ENCODE results near the gene MAP4K2. TPM values are rescaled to one million over a fixed set of nuclear protein-coding genes. Genes with fewer than 3 reads are reported as not detected.

MAP4K2 gene
- polyA plus RNA-seq, 1 of the 3 experiments (the other 2 are of a cell fraction), result 20.0 TPM

DNA sequence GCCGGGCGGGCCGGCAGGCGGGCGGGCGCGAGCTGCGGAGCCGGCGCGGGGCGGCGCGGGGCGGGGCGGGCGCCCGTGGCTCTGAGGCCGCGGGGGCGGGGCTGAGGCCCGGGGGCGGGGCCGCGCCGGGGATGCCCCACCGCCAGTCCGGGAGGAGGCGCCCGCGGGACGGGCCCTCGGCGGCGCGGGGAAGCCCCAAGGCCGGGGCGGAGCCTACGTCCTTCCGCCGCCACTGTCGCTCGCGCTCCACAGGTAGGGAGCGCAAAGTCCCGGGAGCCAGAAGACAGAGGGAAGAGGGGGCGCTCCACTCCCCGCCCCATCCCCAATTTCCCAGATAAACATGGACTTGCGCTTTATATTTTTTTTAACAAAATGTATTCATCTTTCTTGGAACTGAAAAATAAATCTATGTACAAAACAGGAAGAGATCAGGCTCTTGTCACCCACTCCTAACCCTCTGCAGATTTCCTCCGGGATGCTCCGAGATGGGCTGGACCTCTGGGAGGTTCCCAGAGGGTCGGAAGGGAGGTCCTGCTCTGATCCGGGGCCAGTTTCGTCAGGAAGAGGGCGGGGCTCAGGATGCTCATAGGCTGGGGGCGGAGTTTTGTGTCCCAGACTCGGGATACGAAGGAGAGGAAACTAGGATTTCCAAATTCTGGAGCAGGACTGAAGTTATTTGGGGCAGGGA is at the start of gene MAP4K2 (continued):
- TF ChIP-seq, protein P1, sequence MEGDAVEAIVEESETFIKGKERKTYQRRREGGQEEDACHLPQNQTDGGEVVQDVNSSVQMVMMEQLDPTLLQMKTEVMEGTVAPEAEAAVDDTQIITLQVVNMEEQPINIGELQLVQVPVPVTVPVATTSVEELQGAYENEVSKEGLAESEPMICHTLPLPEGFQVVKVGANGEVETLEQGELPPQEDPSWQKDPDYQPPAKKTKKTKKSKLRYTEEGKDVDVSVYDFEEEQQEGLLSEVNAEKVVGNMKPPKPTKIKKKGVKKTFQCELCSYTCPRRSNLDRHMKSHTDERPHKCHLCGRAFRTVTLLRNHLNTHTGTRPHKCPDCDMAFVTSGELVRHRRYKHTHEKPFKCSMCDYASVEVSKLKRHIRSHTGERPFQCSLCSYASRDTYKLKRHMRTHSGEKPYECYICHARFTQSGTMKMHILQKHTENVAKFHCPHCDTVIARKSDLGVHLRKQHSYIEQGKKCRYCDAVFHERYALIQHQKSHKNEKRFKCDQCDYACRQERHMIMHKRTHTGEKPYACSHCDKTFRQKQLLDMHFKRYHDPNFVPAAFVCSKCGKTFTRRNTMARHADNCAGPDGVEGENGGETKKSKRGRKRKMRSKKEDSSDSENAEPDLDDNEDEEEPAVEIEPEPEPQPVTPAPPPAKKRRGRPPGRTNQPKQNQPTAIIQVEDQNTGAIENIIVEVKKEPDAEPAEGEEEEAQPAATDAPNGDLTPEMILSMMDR (IDR thresholded peaks at IDR 0.05), result peak; percentile 38
- TF ChIP-seq YY1 (IDR thresholded peaks at IDR 0.05; ENCODE audit: low read depth) (no peak), RFX5 (IDR thresholded peaks at IDR 0.05; ENCODE audit: low read length) (no peak), USF1 (IDR thresholded peaks at IDR 0.05; ENCODE audit: borderline replicate concordance, low read depth) (no peak), FOSL2 (IDR thresholded peaks at IDR 0.05; ENCODE audit: borderline replicate concordance, low read depth) (no peak), MEF2A (IDR thresholded peaks at IDR 0.05; ENCODE audit: borderline replicate concordance, low read depth) (no peak)
- TF ChIP-seq, protein P2, sequence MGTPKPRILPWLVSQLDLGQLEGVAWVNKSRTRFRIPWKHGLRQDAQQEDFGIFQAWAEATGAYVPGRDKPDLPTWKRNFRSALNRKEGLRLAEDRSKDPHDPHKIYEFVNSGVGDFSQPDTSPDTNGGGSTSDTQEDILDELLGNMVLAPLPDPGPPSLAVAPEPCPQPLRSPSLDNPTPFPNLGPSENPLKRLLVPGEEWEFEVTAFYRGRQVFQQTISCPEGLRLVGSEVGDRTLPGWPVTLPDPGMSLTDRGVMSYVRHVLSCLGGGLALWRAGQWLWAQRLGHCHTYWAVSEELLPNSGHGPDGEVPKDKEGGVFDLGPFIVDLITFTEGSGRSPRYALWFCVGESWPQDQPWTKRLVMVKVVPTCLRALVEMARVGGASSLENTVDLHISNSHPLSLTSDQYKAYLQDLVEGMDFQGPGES (IDR thresholded peaks at IDR 0.05; ENCODE audit: low read depth, low read length), result no peak

GRCh38 chr11:64851831-64852351 is 48.9 kb upstream of the MAP4K2 start:
- no peak overlapping the region for H3K4me3 ChIP-seq (ENCODE audit: low read depth in 2 of 2, low read length in 1 of 2)
- H3K9ac ChIP-seq, result no peak overlapping the region
- no peaks in the 10 kb centered on the region for H4K20me1 ChIP-seq (ENCODE audit: insufficient read depth)
- ChIA-PET POLR2A (no interaction called here), CTCF (interaction anchor here (1.6 to 12.8 kb wide), 4 partner anchors 11 to 145 kb away, joined by 5 to 530 read pairs (median 24); partner anchors contain the start of genes BATF2 and EHD1)
- H2AFZ ChIP-seq (ENCODE audit: low read depth), result no peak overlapping the region
- 83% methylated on average over 3 of the region's 8 CpGs for WGBS (ENCODE audit: low lambda C conversion rate)
- no peak for DNase-seq
- no peak for TF ChIP-seq USF2 (IDR thresholded peaks at IDR 0.05; ENCODE audit: borderline replicate concordance, low read depth, low read length)
- TF ChIP-seq NFIC (IDR thresholded peaks at IDR 0.05; ENCODE audit: borderline replicate concordance), result no peak
- no peak for TF ChIP-seq MAX (IDR thresholded peaks at IDR 0.05; ENCODE audit: low read depth)
- no peak for TF ChIP-seq GATA2 (CRISPR knock-in tag; IDR thresholded peaks at IDR 0.05)
- no peak for TF ChIP-seq MXI1 (IDR thresholded peaks at IDR 0.05; ENCODE audit: low read depth, low read length)
- no peak for TF ChIP-seq CHD2 (IDR thresholded peaks at IDR 0.05; ENCODE audit: low read length, partially characterized antibody)
- TF ChIP-seq POLR2AphosphoS5 (IDR thresholded peaks at IDR 0.05; ENCODE audit: low read depth, low read length), result no peak
- TF ChIP-seq TCF12 (IDR thresholded peaks at IDR 0.05), result no peak
- no peak for TF ChIP-seq RFX5 (IDR thresholded peaks at IDR 0.05; ENCODE audit: low read length)
- no peak for TF ChIP-seq SMC3 (IDR thresholded peaks at IDR 0.05; ENCODE audit: low read depth, low read length)
- TF ChIP-seq PBX3 (IDR thresholded peaks at IDR 0.05), result no peak
- no peak for TF ChIP-seq JUND (IDR thresholded peaks at IDR 0.05)
- TF ChIP-seq FOXM1 (IDR thresholded peaks at IDR 0.05; ENCODE audit: low read depth), result no peak
- TF ChIP-seq, protein P3, sequence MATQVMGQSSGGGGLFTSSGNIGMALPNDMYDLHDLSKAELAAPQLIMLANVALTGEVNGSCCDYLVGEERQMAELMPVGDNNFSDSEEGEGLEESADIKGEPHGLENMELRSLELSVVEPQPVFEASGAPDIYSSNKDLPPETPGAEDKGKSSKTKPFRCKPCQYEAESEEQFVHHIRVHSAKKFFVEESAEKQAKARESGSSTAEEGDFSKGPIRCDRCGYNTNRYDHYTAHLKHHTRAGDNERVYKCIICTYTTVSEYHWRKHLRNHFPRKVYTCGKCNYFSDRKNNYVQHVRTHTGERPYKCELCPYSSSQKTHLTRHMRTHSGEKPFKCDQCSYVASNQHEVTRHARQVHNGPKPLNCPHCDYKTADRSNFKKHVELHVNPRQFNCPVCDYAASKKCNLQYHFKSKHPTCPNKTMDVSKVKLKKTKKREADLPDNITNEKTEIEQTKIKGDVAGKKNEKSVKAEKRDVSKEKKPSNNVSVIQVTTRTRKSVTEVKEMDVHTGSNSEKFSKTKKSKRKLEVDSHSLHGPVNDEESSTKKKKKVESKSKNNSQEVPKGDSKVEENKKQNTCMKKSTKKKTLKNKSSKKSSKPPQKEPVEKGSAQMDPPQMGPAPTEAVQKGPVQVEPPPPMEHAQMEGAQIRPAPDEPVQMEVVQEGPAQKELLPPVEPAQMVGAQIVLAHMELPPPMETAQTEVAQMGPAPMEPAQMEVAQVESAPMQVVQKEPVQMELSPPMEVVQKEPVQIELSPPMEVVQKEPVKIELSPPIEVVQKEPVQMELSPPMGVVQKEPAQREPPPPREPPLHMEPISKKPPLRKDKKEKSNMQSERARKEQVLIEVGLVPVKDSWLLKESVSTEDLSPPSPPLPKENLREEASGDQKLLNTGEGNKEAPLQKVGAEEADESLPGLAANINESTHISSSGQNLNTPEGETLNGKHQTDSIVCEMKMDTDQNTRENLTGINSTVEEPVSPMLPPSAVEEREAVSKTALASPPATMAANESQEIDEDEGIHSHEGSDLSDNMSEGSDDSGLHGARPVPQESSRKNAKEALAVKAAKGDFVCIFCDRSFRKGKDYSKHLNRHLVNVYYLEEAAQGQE (IDR thresholded peaks at IDR 0.05; ENCODE audit: low read depth, low read length), result no peak
- no peak for TF ChIP-seq TAF1 (IDR thresholded peaks at IDR 0.05; ENCODE audit: borderline replicate concordance, low read depth, low read length)
- peaks cover 7% of the 10 kb centered on the region for H3F3A ChIP-seq (replicated peaks; ENCODE audit: insufficient read depth)
- peaks cover 13 to 26% of the 10 kb centered on the region in 2 experiments; a peak in 3 of 4 replicates for H3K4me1 ChIP-seq (ENCODE audit: control insufficient read depth in 1 of 2, insufficient read depth in 2 of 2, low read depth in 1 of 2, low read length in 1 of 2)
- peaks cover 10% of the 10 kb centered on the region; the same call in 1 of the 2 replicates for H3K79me2 ChIP-seq (ENCODE audit: insufficient read depth)
- H3K4me2 ChIP-seq, result no peak overlapping the region
- H3K9me3 ChIP-seq, result no peaks in the 10 kb centered on the region
- H3K27ac ChIP-seq (ENCODE audit: low read depth in 2 of 2, low read length in 1 of 2), result no peak overlapping the region
- peaks cover 7 to 11% of the 10 kb centered on the region in 2 experiments for H3K36me3 ChIP-seq (replicated peaks in 1 of 2; ENCODE audit: control insufficient read depth in 1 of 2, insufficient read depth in 2 of 2, low read length in 1 of 2)
- H3K9me2 ChIP-seq, result no peaks in the 10 kb centered on the region
- no peaks in the 10 kb centered on the region for H3K27me3 ChIP-seq (ENCODE audit: insufficient read depth)
